RWPE2 (cell line): Measurements from ENCODE around the gene SNTA1.

Experiments
- ATAC-seq: fragments of 200-7000 bp; cut with Tn5 transposase; 3 replicates; pipeline ENCODE4 v1.9.1; 2021; ENCODE audit warnings: low read depth
- DNase-seq: peaks from one replicate; pipeline ENCODE4 v3.0.0-alpha.2; 2020; ENCODE audit warnings: low spot score
- H3K27ac ChIP-seq: fragments of 450-650 bp; 2 replicates; pipeline ENCODE4 v1.5.1; 2017; ENCODE audit warnings: mild to moderate bottlenecking; ENCODE audit not compliant: poor library complexity, severe bottlenecking
- H3K27me3 ChIP-seq: fragments of 250-450 bp; sonication (Bioruptor Pico); 2 replicates; pipeline ENCODE4 v1.5.1; 2021; ENCODE audit warnings: mild to moderate bottlenecking, moderate library complexity; ENCODE audit not compliant: insufficient read depth, poor library complexity, severe bottlenecking
- H3K36me3 ChIP-seq: fragments of 250-450 bp; sonication (Bioruptor Pico); 2 replicates; pipeline ENCODE4 v1.5.1; 2020; ENCODE audit warnings: low read depth, mild to moderate bottlenecking, moderate library complexity
- H3K4me1 ChIP-seq: fragments of 250-450 bp; sonication (Bioruptor Pico); 2 replicates; pipeline ENCODE4 v1.5.1; 2021; ENCODE audit warnings: mild to moderate bottlenecking, moderate library complexity; ENCODE audit not compliant: insufficient read depth, poor library complexity, severe bottlenecking
- H3K4me3 ChIP-seq: fragments of 250-450 bp; sonication (Bioruptor Pico); 2 replicates; pipeline ENCODE4 v1.5.1; 2021; ENCODE audit warnings: mild to moderate bottlenecking, moderate library complexity; ENCODE audit not compliant: severe bottlenecking
- H3K9me3 ChIP-seq: fragments of 250-450 bp; sonication (Bioruptor Pico); 2 replicates; pipeline ENCODE4 v1.5.1; 2021; ENCODE audit warnings: mild to moderate bottlenecking, moderate library complexity; ENCODE audit not compliant: severe bottlenecking
- CTCF ChIP-seq: fragments of 450-650 bp; IDR thresholded peaks from one replicate; pipeline ENCODE4 v1.5.1; 2017; ENCODE audit warnings: mild to moderate bottlenecking, moderate library complexity; ENCODE audit not compliant: poor library complexity, severe bottlenecking

Gene SNTA1

DNA sequence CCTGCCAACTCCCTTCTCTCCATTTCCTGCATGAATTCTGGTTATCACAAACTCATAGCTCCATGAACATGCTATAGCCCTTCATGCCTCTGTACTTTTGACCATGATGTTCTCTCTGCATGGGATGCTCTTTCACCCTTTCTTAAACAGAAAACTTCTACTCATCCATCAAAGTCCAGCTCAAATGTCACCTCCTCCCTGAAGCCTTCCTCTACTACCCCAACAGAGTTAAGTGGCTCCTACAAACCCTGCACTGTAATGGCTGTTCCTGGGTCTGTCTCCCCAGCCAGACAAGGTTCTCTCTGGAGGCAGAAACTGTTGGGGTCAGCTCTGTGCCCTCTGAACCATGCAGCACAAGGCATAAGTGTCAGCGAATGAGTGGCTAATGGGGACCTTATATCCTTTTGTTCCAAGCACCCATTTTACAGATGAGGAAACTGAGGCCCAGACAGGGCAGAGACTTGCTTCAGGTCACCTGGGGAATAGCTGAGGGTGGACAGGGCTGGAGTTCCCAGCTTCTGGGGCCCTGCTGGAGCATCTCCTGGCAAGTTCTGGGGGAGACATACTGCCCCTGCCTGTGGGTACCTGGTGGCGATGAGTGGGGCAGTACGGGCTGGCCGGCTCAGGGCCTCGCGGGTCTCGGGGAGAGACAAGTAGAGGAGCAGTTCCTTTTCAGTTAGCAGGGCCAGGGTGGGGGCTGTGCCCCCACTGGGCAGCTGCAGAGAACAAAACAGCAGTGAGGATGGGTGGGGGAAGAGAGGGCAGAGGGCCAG lies 31.7 kb downstream of the SNTA1 start:
- no peaks in the 10 kb centered on the region for H3K27me3 ChIP-seq
- no peak overlapping the region for H3K4me3 ChIP-seq
- no peaks in the 10 kb centered on the region for H3K4me1 ChIP-seq
- no peak for TF ChIP-seq CTCF
- peaks cover 28% of the 10 kb centered on the region for H3K36me3 ChIP-seq
- DNase-seq, result no peak
- H3K9me3 ChIP-seq, result no peaks in the 10 kb centered on the region
- H3K27ac ChIP-seq, result no peak overlapping the region
- ATAC-seq, result no peak

- H3K4me3 ChIP-seq, result no peak overlapping the region
- H3K27me3 ChIP-seq, result no peaks in the 10 kb centered on the region
- no peak overlapping the region for H3K27ac ChIP-seq
- ATAC-seq, result no peak
- H3K4me1 ChIP-seq, result no peaks in the 10 kb centered on the region
- H3K9me3 ChIP-seq, result no peaks in the 10 kb centered on the region
- no peak for TF ChIP-seq CTCF
- no peak for DNase-seq
- H3K36me3 ChIP-seq, result peaks cover 33% of the 10 kb centered on the region
These were observed 32.3 kb downstream of the SNTA1 start for GRCh38 chr20:33411242-33411641.

GRCh38 chr20:33410081-33410742 lies 33.4 kb downstream of the SNTA1 start:
- no peak overlapping the region for H3K27ac ChIP-seq
- H3K9me3 ChIP-seq, result no peaks in the 10 kb centered on the region
- TF ChIP-seq CTCF, result no peak
- peaks cover 33% of the 10 kb centered on the region for H3K36me3 ChIP-seq
- H3K4me3 ChIP-seq, result no peak overlapping the region
- DNase-seq (peak; percentile 87), ATAC-seq (no peak)
- H3K27me3 ChIP-seq, result no peaks in the 10 kb centered on the region
- H3K4me1 ChIP-seq, result no peaks in the 10 kb centered on the region

- DNase-seq (no peak), ATAC-seq (no peak)
- H3K4me1 ChIP-seq, result peaks cover 3% of the 10 kb centered on the region
- H3K27ac ChIP-seq, result no peak overlapping the region
- H3K9me3 ChIP-seq, result no peaks in the 10 kb centered on the region
- no peaks in the 10 kb centered on the region for H3K27me3 ChIP-seq
- peaks cover 29% of the 10 kb centered on the region for H3K36me3 ChIP-seq
- TF ChIP-seq CTCF, result no peak
- no peak overlapping the region for H3K4me3 ChIP-seq
These were observed 34.6 kb downstream of the SNTA1 start for GRCh38 chr20:33408716-33409654.
